ENCODE data around the gene APC2.

Gene APC2

GRCh38 chr19:1450735-1451731 is 1.1 kb downstream of the APC2 start:
- Histone ChIP-seq H3K4me2 (ENCODE audit: low read length) (no peak overlapping the region), H3K4me1 (ENCODE audit: low read length) (no peaks in the 10 kb centered on the region), H3K27me3 (ENCODE audit: low read depth, low read length) (no peaks in the 10 kb centered on the region), H3K36me3 (replicated peaks; ENCODE audit: low read depth, low read length) (no peaks in the 10 kb centered on the region), H3K4me3 (ENCODE audit: low read length) (no peak overlapping the region), H3K27ac (ENCODE audit: low read length) (no peak overlapping the region), H2AFZ (ENCODE audit: low read depth, low read length) (no peak overlapping the region), H3K79me2 (ENCODE audit: low read length) (no peaks in the 10 kb centered on the region), H3K9me3 (ENCODE audit: insufficient read depth, low read length) (no peaks in the 10 kb centered on the region), H3K9ac (ENCODE audit: low read length) (no peak overlapping the region), H4K20me1 (ENCODE audit: insufficient read depth, low read length) (no peaks in the 10 kb centered on the region)
- TF ChIP-seq, protein P1, sequence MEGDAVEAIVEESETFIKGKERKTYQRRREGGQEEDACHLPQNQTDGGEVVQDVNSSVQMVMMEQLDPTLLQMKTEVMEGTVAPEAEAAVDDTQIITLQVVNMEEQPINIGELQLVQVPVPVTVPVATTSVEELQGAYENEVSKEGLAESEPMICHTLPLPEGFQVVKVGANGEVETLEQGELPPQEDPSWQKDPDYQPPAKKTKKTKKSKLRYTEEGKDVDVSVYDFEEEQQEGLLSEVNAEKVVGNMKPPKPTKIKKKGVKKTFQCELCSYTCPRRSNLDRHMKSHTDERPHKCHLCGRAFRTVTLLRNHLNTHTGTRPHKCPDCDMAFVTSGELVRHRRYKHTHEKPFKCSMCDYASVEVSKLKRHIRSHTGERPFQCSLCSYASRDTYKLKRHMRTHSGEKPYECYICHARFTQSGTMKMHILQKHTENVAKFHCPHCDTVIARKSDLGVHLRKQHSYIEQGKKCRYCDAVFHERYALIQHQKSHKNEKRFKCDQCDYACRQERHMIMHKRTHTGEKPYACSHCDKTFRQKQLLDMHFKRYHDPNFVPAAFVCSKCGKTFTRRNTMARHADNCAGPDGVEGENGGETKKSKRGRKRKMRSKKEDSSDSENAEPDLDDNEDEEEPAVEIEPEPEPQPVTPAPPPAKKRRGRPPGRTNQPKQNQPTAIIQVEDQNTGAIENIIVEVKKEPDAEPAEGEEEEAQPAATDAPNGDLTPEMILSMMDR (IDR thresholded peaks at IDR 0.05; ENCODE audit: low read depth, low read length) = no peak

DNA sequence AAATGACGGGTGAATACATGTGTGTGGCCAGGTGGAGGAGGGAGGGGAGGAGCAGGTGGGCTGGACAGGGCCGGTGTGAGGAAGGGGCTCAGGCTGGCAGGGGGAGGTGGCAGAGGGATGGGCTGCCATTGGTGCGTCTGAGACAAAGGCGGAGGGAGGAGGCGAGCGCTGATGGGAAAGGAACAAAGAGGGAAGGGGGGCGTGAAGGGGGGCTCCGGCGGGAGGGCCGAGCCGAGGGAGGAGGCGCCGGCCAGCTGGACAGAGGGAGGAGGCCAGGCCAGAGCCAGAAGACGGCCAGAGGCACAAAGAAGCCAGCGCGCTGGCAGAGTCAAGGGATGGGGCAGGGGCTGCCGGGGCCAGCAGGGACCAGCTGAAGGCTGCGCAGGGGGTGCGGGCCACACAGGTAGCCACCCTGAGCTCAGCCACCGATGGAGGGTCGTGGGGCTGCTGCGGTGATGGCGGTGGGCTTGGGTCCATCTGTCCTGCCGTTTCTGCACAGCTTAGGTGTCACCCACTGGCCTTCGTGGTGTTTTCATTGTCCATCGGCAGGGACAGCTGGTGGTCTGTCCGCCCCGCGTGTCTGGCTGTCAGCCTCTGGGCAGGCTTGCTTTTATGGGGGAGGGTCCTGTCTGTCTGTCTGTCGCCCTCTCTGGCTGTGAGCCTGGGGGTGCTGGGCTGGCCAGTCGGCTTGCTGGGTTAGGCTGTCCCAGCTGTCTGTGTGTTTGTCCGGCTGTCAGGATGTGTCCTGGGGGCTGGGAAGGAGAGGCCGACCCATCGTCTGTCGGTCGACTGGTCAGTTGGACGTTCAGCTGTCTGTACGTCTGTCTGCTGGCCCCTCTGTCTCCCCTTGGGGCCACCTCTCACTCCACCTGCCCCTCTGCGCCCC is 2.2 kb downstream of the APC2 start:
- Histone ChIP-seq H2AFZ (ENCODE audit: low read depth, low read length) (no peak overlapping the region), H4K20me1 (ENCODE audit: insufficient read depth, low read length) (no peaks in the 10 kb centered on the region), H3K9ac (ENCODE audit: low read length) (no peak overlapping the region), H3K36me3 (replicated peaks; ENCODE audit: low read depth, low read length) (no peaks in the 10 kb centered on the region), H3K9me3 (ENCODE audit: insufficient read depth, low read length) (no peaks in the 10 kb centered on the region), H3K27ac (ENCODE audit: low read length) (no peak overlapping the region), H3K27me3 (ENCODE audit: low read depth, low read length) (no peaks in the 10 kb centered on the region), H3K79me2 (ENCODE audit: low read length) (no peaks in the 10 kb centered on the region), H3K4me3 (ENCODE audit: low read length) (no peak overlapping the region), H3K4me1 (ENCODE audit: low read length) (no peaks in the 10 kb centered on the region), H3K4me2 (ENCODE audit: low read length) (no peak overlapping the region)
- TF ChIP-seq EZH2phosphoT487 (IDR thresholded peaks at IDR 0.05; ENCODE audit: low read depth) = no peak
- TF ChIP-seq, protein P1 (IDR thresholded peaks at IDR 0.05; ENCODE audit: low read depth, low read length) = no peak

GRCh38 chr19:1452802-1453524 is 3.0 kb downstream of the APC2 start:
- TF ChIP-seq, protein P1 (IDR thresholded peaks at IDR 0.05; ENCODE audit: low read depth, low read length) = no peak
- no peak for TF ChIP-seq EZH2phosphoT487 (IDR thresholded peaks at IDR 0.05; ENCODE audit: low read depth)
- Histone ChIP-seq H3K27me3 (ENCODE audit: low read depth, low read length) (no peaks in the 10 kb centered on the region), H3K4me1 (ENCODE audit: low read length) (no peaks in the 10 kb centered on the region), H3K79me2 (ENCODE audit: low read length) (no peaks in the 10 kb centered on the region), H2AFZ (ENCODE audit: low read depth, low read length) (no peak overlapping the region), H3K9me3 (ENCODE audit: insufficient read depth, low read length) (no peaks in the 10 kb centered on the region), H3K4me2 (ENCODE audit: low read length) (no peak overlapping the region), H3K36me3 (replicated peaks; ENCODE audit: low read depth, low read length) (no peaks in the 10 kb centered on the region), H4K20me1 (ENCODE audit: insufficient read depth, low read length) (peaks cover 2% of the 10 kb centered on the region; the same call in 1 of the 2 replicates), H3K9ac (ENCODE audit: low read length) (no peak overlapping the region), H3K4me3 (ENCODE audit: low read length) (no peak overlapping the region), H3K27ac (ENCODE audit: low read length) (no peak overlapping the region)
